ENCODE data around the gene SLC17A4.

DNA sequence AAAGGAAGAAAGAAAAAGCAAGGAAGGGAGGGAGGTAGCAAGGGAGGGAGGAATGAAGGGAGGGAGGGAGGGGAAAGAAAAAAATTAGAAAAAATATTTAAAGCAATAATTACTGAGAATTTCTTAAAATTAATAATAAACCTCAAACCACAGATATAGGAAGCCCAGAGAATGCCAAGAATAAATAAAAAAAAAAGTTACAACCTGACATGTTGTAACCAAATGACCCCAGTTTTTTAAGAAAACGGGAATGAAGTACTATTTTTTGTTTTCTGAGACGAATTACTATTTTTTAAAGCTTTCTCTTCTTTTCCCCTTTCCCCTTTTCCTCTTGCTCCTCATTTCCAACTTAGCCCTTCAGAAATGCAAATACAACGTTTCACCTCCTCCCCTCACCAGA lies 60.7 kb downstream of the SLC17A4 start:
- TF ChIP-seq EZH2 (IDR thresholded peaks at IDR 0.05; ENCODE audit: insufficient read depth, poor library complexity, severe bottlenecking) = no peak
- no peak for TF ChIP-seq EZH2phosphoT487 (IDR thresholded peaks at IDR 0.05; ENCODE audit: insufficient read depth, low read depth)

Data from GM23248 (cell line).